GM23338 (cell line): ENCODE results near the gene VANGL1. TPM values are rescaled to one million over a fixed set of nuclear protein-coding genes. Genes with fewer than 3 reads are reported as not detected.

Source experiments
- ATAC-seq: fragments of 200-7000 bp; cut with Tn5 transposase; 3 replicates; pipeline ENCODE4 v1.9.1; 2020
- DNase-seq: peaks from one replicate; pipeline ENCODE4 v3.0.0-alpha.2; 2015; ENCODE audit warnings: low spot score
- H2AFZ ChIP-seq: fragments of 200-600 bp; sonication (generic); 2 replicates; pipeline ENCODE4 v1.8.0; 2016; ENCODE audit warnings: antibody characterized with exemption, mild to moderate bottlenecking, moderate library complexity
- H3F3A ChIP-seq: fragments of 200-600 bp; sonication (generic); replicated peaks from 2 replicates; pipeline ENCODE4 v1.8.0; 2017; ENCODE audit warnings: antibody characterized with exemption, mixed run types, low read depth
- H3K27ac ChIP-seq: fragments of 200-600 bp; sonication (generic); 2 replicates; pipeline ENCODE4 v1.6.1; 2016; ENCODE audit warnings: low read depth
- H3K27me3 ChIP-seq: fragments of 200-600 bp; sonication (generic); 2 replicates; pipeline ENCODE4 v1.8.0; 2016; ENCODE audit warnings: mild to moderate bottlenecking, mixed run types, moderate library complexity; ENCODE audit not compliant: insufficient read depth
- H3K36me3 ChIP-seq: fragments of 200-600 bp; sonication (generic); 2 replicates; pipeline ENCODE4 v1.8.0; 2016; ENCODE audit warnings: mild to moderate bottlenecking; ENCODE audit not compliant: insufficient read depth
- H3K4me1 ChIP-seq: fragments of 200-600 bp; sonication (generic); 2 replicates; pipeline ENCODE4 v1.8.0; 2016; ENCODE audit warnings: mild to moderate bottlenecking, moderate library complexity; ENCODE audit not compliant: insufficient read depth
- H3K4me2 ChIP-seq: fragments of 200-600 bp; sonication (generic); 2 replicates; pipeline ENCODE4 v1.7.1; 2017; ENCODE audit warnings: mixed run types
- H3K4me3 ChIP-seq: fragments of 200-600 bp; sonication (generic); 2 replicates; pipeline ENCODE4 v1.6.1; 2016; ENCODE audit warnings: mixed run types
- H3K79me2 ChIP-seq: fragments of 200-600 bp; sonication (generic); replicated peaks from 2 replicates; pipeline ENCODE4 v1.8.0; 2017; ENCODE audit warnings: mild to moderate bottlenecking; ENCODE audit not compliant: insufficient read depth
- H3K9me2 ChIP-seq: fragments of 200-600 bp; sonication (generic); 2 replicates; pipeline ENCODE4 v1.8.0; 2017; ENCODE audit not compliant: insufficient read depth
- H4K20me1 ChIP-seq: fragments of 200-600 bp; sonication (generic); replicated peaks from 2 replicates; pipeline ENCODE4 v1.8.0; 2017; ENCODE audit warnings: mild to moderate bottlenecking; ENCODE audit not compliant: insufficient read depth
- H3K27ac Mint-ChIP-seq: 2 replicates; pipeline ENCODE4 v1.8.0; 2020; ENCODE audit warnings: inconsistent platforms, mild to moderate bottlenecking, moderate library complexity, mixed read lengths
- H3K27me3 Mint-ChIP-seq: 3 replicates; pipeline ENCODE4 v1.8.0; 2022; ENCODE audit warnings: low read depth, mild to moderate bottlenecking, moderate library complexity, mixed read lengths, inconsistent platforms; ENCODE audit not compliant: insufficient read depth, poor library complexity
- H3K36me3 Mint-ChIP-seq: 3 replicates; pipeline ENCODE4 v1.8.0; 2021; ENCODE audit warnings: low read depth, mild to moderate bottlenecking, inconsistent platforms, moderate library complexity, mixed read lengths
- H3K4me1 Mint-ChIP-seq: 3 replicates; pipeline ENCODE4 v1.8.0; 2020; ENCODE audit warnings: mild to moderate bottlenecking, inconsistent platforms, mixed read lengths
- H3K4me3 Mint-ChIP-seq: 3 replicates; pipeline ENCODE4 v1.8.0; 2021; ENCODE audit warnings: moderate library complexity, mild to moderate bottlenecking, inconsistent platforms, mixed read lengths
- H3K9me3 Mint-ChIP-seq: 3 replicates; pipeline ENCODE4 v1.8.0; 2020; ENCODE audit warnings: moderate library complexity, mild to moderate bottlenecking, inconsistent platforms, mixed read lengths
- EZH2phosphoT487 ChIP-seq: fragments of 200-600 bp; sonication (generic); IDR thresholded peaks from one replicate; pipeline ENCODE4 v1.8.1; 2018; ENCODE audit warnings: antibody characterized with exemption; ENCODE audit not compliant: unreplicated experiment
- polyA plus RNA-seq: library from polyadenylated mRNA; unstranded; fragments of >200 nt; fragmentation: Nextera tagmentation; extraction: Ambion mirVana; gene quantifications from 2 replicates; pipeline ENCODE4 v1.2.1, GENCODE V29; 2016
- total RNA-seq: library from RNA; depleted of rRNA; stranded (reverse); fragments of >200 nt; shearing (Covaris generic); gene quantifications from 2 replicates; pipeline ENCODE4 v1.2.3, GENCODE V29; 2014
- TF ChIP-seq, protein P1 (sequence below): IDR thresholded peaks from one replicate; pipeline ENCODE4 v1.6.1; 2018; ENCODE audit warnings: antibody characterized with exemption; ENCODE audit not compliant: unreplicated experiment
- TF ChIP-seq, protein P2 (sequence below), 2 experiments: fragments of 200-600 bp in 1 of 2; sonication (generic) in 1 of 2; conservative IDR thresholded peaks; 2 replicates each; pipeline versions ENCODE4 v1.5.1 to v1.6.1; 2016 to 2017; ENCODE audit warnings: antibody characterized with exemption in 2 of 2, low read depth in 2 of 2, mild to moderate bottlenecking in 2 of 2, moderate library complexity in 1 of 2

The VANGL1 gene
- total and polyA plus RNA-seq, 2 experiments from 2014 or later: 4.4 to 14.4 TPM

DNA sequence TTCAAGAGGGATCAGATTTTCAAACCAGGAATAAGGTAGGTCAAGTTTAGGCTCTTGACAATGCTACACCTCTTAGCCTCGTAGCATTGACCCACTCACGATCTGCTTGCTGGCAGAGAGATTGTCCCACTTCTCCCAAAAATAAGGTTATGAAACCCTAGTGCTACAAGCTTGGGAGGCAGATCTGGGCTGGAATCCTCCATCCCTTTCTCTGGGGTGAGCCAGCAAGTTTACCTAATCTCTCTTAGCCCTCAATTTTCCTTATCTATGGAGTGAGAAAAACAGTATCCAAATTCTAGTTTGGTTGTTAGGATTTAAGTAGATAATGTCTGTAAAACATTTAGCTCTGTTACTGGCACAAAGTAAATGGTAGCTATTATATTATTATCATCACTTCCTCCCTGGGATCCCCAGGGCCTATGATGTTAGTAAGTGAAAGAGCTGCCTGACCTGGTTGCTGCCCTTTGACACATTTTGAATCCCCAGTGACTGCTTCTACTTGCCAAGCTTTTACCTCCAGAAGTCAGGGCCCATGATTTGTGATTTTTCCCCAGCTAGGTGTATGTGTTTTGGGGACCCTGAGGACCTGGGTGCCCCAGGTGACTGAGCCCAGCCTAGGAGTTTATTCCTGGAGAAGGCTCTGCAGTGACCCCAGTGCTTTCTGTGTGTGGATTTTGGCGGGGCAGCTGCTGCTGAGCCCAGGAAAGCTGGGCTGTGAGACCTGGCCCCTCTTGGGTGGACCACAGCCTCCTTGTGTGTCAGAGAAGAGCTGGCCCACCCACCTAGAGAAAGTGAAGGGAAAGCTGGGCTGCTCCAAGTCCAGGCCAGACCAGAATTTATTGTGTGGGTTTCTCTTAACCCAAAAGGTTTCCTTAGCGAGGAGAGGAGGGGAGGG is 48.2 kb upstream of the VANGL1 start:
- no peaks in the 10 kb centered on the region; the same call in 2 of the 3 replicates for H3K4me1 Mint-ChIP-seq
- 0 out of 2 replicates have a peak, but pooled peaks cover 5% of the 10 kb centered on the region for H3K36me3 ChIP-seq
- DNase-seq (no peak), ATAC-seq (no peak)
- H3K36me3 Mint-ChIP-seq: peaks cover 9% of the 10 kb centered on the region
- no peaks in the 10 kb centered on the region for H3K4me1 ChIP-seq
- no peaks in the 10 kb centered on the region for H3F3A ChIP-seq
- H3K27me3 Mint-ChIP-seq: peaks cover 6% of the 10 kb centered on the region
- H3K27ac Mint-ChIP-seq: no peak overlapping the region
- H2AFZ ChIP-seq: no peak overlapping the region
- no peak overlapping the region for H3K4me3 ChIP-seq
- TF ChIP-seq, protein P1, sequence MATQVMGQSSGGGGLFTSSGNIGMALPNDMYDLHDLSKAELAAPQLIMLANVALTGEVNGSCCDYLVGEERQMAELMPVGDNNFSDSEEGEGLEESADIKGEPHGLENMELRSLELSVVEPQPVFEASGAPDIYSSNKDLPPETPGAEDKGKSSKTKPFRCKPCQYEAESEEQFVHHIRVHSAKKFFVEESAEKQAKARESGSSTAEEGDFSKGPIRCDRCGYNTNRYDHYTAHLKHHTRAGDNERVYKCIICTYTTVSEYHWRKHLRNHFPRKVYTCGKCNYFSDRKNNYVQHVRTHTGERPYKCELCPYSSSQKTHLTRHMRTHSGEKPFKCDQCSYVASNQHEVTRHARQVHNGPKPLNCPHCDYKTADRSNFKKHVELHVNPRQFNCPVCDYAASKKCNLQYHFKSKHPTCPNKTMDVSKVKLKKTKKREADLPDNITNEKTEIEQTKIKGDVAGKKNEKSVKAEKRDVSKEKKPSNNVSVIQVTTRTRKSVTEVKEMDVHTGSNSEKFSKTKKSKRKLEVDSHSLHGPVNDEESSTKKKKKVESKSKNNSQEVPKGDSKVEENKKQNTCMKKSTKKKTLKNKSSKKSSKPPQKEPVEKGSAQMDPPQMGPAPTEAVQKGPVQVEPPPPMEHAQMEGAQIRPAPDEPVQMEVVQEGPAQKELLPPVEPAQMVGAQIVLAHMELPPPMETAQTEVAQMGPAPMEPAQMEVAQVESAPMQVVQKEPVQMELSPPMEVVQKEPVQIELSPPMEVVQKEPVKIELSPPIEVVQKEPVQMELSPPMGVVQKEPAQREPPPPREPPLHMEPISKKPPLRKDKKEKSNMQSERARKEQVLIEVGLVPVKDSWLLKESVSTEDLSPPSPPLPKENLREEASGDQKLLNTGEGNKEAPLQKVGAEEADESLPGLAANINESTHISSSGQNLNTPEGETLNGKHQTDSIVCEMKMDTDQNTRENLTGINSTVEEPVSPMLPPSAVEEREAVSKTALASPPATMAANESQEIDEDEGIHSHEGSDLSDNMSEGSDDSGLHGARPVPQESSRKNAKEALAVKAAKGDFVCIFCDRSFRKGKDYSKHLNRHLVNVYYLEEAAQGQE: no peak
- no peaks in the 10 kb centered on the region for H3K79me2 ChIP-seq
- H4K20me1 ChIP-seq: no peaks in the 10 kb centered on the region
- no peak overlapping the region for H3K27ac ChIP-seq
- no peaks in the 10 kb centered on the region for H3K27me3 ChIP-seq
- no peak overlapping the region for H3K4me2 ChIP-seq
- H3K4me3 Mint-ChIP-seq: no peak overlapping the region
- H3K9me2 ChIP-seq: no peaks in the 10 kb centered on the region
- H3K9me3 Mint-ChIP-seq: peaks cover 33% of the 10 kb centered on the region

DNA sequence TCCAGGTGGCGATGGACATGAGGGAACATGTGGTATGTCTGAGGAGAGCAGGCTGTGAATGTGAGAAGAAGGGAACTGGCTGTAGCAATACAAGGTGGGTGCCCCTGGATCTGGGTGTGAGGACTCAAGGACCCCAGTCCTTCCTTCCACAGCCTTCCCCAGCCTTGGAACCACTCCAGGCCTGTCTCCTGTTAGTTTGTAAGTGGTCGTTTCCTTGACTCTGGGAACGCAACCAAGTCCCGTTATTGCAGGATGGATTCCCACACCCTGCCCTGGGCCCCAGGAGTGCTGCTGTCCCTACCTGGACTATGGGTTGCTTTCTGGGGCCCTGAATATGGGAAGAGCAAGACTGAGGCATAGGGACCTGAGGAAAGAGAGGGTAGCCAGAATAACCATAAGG is 47.2 kb upstream of the VANGL1 start:
- Mint-ChIP-seq H3K4me3 (no peak overlapping the region), H3K36me3 (peaks cover 9% of the 10 kb centered on the region), H3K4me1 (no peaks in the 10 kb centered on the region; the same call in 2 of the 3 replicates), H3K9me3 (peaks cover 24% of the 10 kb centered on the region), H3K27ac (no peak overlapping the region), H3K27me3 (peaks cover 6% of the 10 kb centered on the region)
- Histone ChIP-seq H3F3A (no peaks in the 10 kb centered on the region), H3K79me2 (no peaks in the 10 kb centered on the region), H4K20me1 (no peaks in the 10 kb centered on the region), H3K27me3 (no peaks in the 10 kb centered on the region), H3K27ac (no peak overlapping the region), H3K9me2 (no peaks in the 10 kb centered on the region), H2AFZ (no peak overlapping the region), H3K36me3 (0 out of 2 replicates have a peak, but pooled peaks cover 5% of the 10 kb centered on the region), H3K4me2 (no peak overlapping the region), H3K4me1 (no peaks in the 10 kb centered on the region), H3K4me3 (no peak overlapping the region)
- no peak for ATAC-seq
- DNase-seq: peak; percentile 17
- TF ChIP-seq, protein P2, sequence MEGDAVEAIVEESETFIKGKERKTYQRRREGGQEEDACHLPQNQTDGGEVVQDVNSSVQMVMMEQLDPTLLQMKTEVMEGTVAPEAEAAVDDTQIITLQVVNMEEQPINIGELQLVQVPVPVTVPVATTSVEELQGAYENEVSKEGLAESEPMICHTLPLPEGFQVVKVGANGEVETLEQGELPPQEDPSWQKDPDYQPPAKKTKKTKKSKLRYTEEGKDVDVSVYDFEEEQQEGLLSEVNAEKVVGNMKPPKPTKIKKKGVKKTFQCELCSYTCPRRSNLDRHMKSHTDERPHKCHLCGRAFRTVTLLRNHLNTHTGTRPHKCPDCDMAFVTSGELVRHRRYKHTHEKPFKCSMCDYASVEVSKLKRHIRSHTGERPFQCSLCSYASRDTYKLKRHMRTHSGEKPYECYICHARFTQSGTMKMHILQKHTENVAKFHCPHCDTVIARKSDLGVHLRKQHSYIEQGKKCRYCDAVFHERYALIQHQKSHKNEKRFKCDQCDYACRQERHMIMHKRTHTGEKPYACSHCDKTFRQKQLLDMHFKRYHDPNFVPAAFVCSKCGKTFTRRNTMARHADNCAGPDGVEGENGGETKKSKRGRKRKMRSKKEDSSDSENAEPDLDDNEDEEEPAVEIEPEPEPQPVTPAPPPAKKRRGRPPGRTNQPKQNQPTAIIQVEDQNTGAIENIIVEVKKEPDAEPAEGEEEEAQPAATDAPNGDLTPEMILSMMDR (conservative IDR thresholded peaks at IDR 0.05; ENCODE audit: low read depth in 2 of 2): peak in 1 of 2 experiments; percentile 24; a peak in 1 of 4 replicates
- no peak for TF ChIP-seq EZH2phosphoT487
